ENCODE results near the gene CYP24A1. TPM values are rescaled to one million over a fixed set of nuclear protein-coding genes. Genes with fewer than 3 reads are reported as not detected.

The CYP24A1 gene
- total RNA-seq, 2 donors from 2014 or later, result 0.13 TPM; not detected in 1

DNA sequence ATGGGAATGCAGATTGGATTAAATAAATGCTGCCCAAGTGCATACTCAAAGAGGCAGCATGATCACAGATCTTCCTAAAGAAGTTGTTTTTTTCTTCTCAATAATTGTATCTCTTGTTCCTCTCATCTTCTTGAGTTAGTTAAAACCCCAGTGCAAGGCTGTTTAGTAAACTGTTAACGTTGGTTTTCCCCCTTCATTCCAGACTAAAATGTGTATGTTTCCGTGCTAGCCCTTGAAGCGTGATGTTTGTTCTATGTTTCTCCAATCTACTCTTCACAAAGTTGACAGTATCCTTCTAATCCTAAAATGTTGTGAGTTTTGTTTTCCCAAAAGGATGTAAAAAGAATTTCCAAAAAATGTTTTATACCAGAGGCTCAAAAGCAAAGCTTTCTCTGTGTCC lies 15.6 kb downstream of the CYP24A1 start:
- H3K4me1 Mint-ChIP-seq, result no peaks in the 10 kb centered on the region
- no peaks in the 10 kb centered on the region for H3K36me3 Mint-ChIP-seq (ENCODE audit: low read depth)
- Histone ChIP-seq H3K9ac (ENCODE audit: extremely low read depth, low read length, poor library complexity, severe bottlenecking) (no peak overlapping the region), H3K9me3 (ENCODE audit: control insufficient read depth, low read length) (no peaks in the 10 kb centered on the region), H3K36me3 (ENCODE audit: control insufficient read depth, insufficient read depth, low read length) (no peaks in the 10 kb centered on the region), H3K27ac (ENCODE audit: low read depth, low read length) (no peak overlapping the region), H3K4me3 (ENCODE audit: low read length) (no peak overlapping the region), H3K27me3 (ENCODE audit: control insufficient read depth, insufficient read depth, low read length, poor library complexity, severe bottlenecking) (no peaks in the 10 kb centered on the region), H3K4me1 (ENCODE audit: control insufficient read depth, insufficient read depth, low read length) (no peaks in the 10 kb centered on the region)
- no peak for DNase-seq
- WGBS, 2 experiments (ENCODE audit: insufficient coverage in 1 of 2, insufficient read length in 1 of 2), result 88 to 89% methylated on average over 1 to 3 of the region's 3 CpGs
- no peaks in the 10 kb centered on the region for H3K27me3 Mint-ChIP-seq (ENCODE audit: insufficient read depth)
- no peak overlapping the region for H3K4me3 Mint-ChIP-seq
- H3K9me3 Mint-ChIP-seq, result no peaks in the 10 kb centered on the region
- no peak overlapping the region for H3K27ac Mint-ChIP-seq
- TF ChIP-seq, protein P1, sequence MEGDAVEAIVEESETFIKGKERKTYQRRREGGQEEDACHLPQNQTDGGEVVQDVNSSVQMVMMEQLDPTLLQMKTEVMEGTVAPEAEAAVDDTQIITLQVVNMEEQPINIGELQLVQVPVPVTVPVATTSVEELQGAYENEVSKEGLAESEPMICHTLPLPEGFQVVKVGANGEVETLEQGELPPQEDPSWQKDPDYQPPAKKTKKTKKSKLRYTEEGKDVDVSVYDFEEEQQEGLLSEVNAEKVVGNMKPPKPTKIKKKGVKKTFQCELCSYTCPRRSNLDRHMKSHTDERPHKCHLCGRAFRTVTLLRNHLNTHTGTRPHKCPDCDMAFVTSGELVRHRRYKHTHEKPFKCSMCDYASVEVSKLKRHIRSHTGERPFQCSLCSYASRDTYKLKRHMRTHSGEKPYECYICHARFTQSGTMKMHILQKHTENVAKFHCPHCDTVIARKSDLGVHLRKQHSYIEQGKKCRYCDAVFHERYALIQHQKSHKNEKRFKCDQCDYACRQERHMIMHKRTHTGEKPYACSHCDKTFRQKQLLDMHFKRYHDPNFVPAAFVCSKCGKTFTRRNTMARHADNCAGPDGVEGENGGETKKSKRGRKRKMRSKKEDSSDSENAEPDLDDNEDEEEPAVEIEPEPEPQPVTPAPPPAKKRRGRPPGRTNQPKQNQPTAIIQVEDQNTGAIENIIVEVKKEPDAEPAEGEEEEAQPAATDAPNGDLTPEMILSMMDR (conservative IDR thresholded peaks at IDR 0.05), result no peak

GRCh38 chr20:54156981-54157835 lies 16.6 kb downstream of the CYP24A1 start:
- Mint-ChIP-seq H3K27ac (no peak overlapping the region), H3K4me3 (no peak overlapping the region), H3K9me3 (no peaks in the 10 kb centered on the region), H3K27me3 (ENCODE audit: insufficient read depth) (no peaks in the 10 kb centered on the region), H3K4me1 (no peaks in the 10 kb centered on the region), H3K36me3 (ENCODE audit: low read depth) (no peaks in the 10 kb centered on the region)
- TF ChIP-seq, protein P1 (conservative IDR thresholded peaks at IDR 0.05), result no peak
- no peaks in the 10 kb centered on the region for H3K9me3 ChIP-seq (ENCODE audit: control insufficient read depth, low read length)
- H3K27me3 ChIP-seq (ENCODE audit: control insufficient read depth, insufficient read depth, low read length, poor library complexity, severe bottlenecking), result no peaks in the 10 kb centered on the region
- no peak overlapping the region for H3K4me3 ChIP-seq (ENCODE audit: low read length)
- H3K4me1 ChIP-seq (ENCODE audit: control insufficient read depth, insufficient read depth, low read length), result no peaks in the 10 kb centered on the region
- no peak for DNase-seq
- H3K9ac ChIP-seq (ENCODE audit: extremely low read depth, low read length, poor library complexity, severe bottlenecking), result no peak overlapping the region
- H3K27ac ChIP-seq (ENCODE audit: low read depth, low read length), result no peak overlapping the region
- no peaks in the 10 kb centered on the region for H3K36me3 ChIP-seq (ENCODE audit: control insufficient read depth, insufficient read depth, low read length)
- WGBS, 2 experiments (ENCODE audit: insufficient coverage in 1 of 2, insufficient read length in 1 of 2), result 89 to 90% methylated on average over 16 to 19 of the region's 19 CpGs

DNA sequence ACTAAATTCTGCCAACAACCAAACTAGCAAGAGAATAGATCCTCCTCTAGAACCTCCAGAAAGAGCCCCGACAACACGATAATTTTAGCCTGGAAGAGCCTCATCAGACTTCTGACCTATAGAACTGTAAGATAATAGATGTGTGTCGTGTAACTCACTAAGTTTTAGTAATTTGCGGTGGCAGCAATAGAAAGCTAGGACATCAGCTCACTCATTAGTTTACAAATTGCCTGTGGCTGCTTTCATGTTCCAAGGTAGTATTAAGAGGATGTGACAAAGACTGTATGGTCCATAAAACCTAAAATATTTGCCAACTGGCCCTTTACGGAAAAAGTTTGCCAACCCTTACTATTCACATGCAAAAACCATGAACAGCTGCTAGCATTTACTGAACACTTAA lies 17.3 kb downstream of the CYP24A1 start:
- Mint-ChIP-seq H3K4me3 (no peak overlapping the region), H3K27me3 (ENCODE audit: insufficient read depth) (no peaks in the 10 kb centered on the region), H3K9me3 (no peaks in the 10 kb centered on the region), H3K4me1 (no peaks in the 10 kb centered on the region), H3K36me3 (ENCODE audit: low read depth) (no peaks in the 10 kb centered on the region), H3K27ac (no peak overlapping the region)
- TF ChIP-seq, protein P1 (conservative IDR thresholded peaks at IDR 0.05), result no peak
- Histone ChIP-seq H3K4me3 (ENCODE audit: low read length) (no peak overlapping the region), H3K27me3 (ENCODE audit: control insufficient read depth, insufficient read depth, low read length, poor library complexity, severe bottlenecking) (no peaks in the 10 kb centered on the region), H3K27ac (ENCODE audit: low read depth, low read length) (no peak overlapping the region), H3K9me3 (ENCODE audit: control insufficient read depth, low read length) (no peaks in the 10 kb centered on the region), H3K9ac (ENCODE audit: extremely low read depth, low read length, poor library complexity, severe bottlenecking) (no peak overlapping the region), H3K36me3 (ENCODE audit: control insufficient read depth, insufficient read depth, low read length) (no peaks in the 10 kb centered on the region), H3K4me1 (ENCODE audit: control insufficient read depth, insufficient read depth, low read length) (no peaks in the 10 kb centered on the region)
- WGBS, 2 experiments (ENCODE audit: insufficient coverage in 1 of 2, insufficient read length in 1 of 2), result 91 to 96% methylated on average over 4 to 5 of the region's 5 CpGs
- no peak for DNase-seq
